HG03432 (cell line): Measurements from ENCODE around the gene PHF21A.

ENCODE experiments used
- ATAC-seq: cut with Tn5 transposase; IDR thresholded peaks from one replicate; pipeline ENCODE4 v1.9.1; 2021; ENCODE audit warnings: mild to moderate bottlenecking, moderate library complexity; ENCODE audit not compliant: unreplicated experiment

Gene PHF21A

GRCh38 chr11:46075928-46076327 is 45.3 kb downstream of the PHF21A start:
- no peak for ATAC-seq

DNA sequence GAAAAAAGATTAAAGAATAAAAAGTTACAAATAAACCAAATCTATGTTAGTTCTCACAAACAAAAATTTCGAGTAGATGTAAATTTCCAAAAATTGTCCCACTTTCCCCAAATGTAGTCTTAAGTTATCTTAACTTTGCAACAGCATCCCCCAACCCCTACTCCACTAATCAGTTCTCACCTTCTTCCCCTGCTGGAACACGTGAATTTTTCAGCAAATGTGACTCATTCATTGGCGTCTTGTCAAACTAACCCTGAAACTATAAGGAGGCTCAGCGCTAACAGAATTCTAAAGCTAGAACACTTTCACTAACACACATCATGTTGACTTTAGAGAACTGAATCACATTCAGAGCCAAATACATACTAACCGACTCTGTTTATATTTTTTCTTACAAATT is 46.1 kb downstream of the PHF21A start:
- ATAC-seq: no peak

- no peak for ATAC-seq
These were observed 47.6 kb downstream of the PHF21A start for GRCh38 chr11:46073632-46074031.

GRCh38 chr11:46072172-46072964 is 48.9 kb downstream of the PHF21A start:
- no peak for ATAC-seq

- ATAC-seq: no peak
These were observed 50.2 kb downstream of the PHF21A start for GRCh38 chr11:46071091-46071490.

DNA sequence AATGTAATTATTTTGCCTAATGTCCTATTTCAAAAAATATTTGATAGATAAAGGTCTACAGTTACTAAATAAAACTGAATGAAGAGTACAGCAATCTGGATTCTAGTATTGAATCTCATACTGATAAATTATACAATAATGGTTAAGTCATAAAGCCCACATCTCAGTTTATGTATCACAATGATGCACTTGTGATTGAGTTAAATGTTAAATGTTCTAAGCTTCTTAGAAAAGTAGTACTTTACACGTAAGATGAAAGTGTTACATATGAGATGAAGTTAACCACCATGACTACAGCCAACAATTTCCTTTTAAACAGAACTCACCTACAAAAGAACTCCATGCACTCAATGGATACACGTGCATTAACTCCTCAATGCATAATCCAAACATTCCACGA is 51.7 kb downstream of the PHF21A start:
- ATAC-seq: no peak

GRCh38 chr11:46066335-46066734 is 54.9 kb downstream of the PHF21A start:
- no peak for ATAC-seq

- ATAC-seq: no peak
These were observed 55.6 kb downstream of the PHF21A start for GRCh38 chr11:46065681-46066080.

GRCh38 chr11:46064221-46064620 is 57.0 kb downstream of the PHF21A start:
- ATAC-seq: no peak

- ATAC-seq: no peak
These were observed 58.1 kb downstream of the PHF21A start for GRCh38 chr11:46063138-46063537.

- no peak for ATAC-seq
These were observed 61.2 kb downstream of the PHF21A start for GRCh38 chr11:46060013-46060412.

DNA sequence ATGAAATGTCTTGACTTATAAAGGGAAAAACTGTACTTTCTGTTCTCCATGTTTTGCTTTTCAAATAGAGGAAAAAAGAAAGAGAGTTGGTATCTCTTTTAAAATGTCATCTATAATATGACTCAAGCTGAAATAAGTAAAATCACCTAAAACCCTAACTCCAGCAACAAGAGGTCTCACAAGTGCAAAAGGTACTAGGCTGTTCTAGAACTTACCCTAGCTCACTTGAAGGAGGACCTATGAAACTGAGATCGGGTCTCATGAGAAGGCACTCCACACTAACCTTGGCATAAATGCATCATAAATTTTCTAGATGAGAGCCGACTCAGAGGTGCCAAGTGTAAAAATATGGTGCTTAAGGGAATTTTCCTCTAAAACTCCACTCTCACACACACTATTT is 63.8 kb downstream of the PHF21A start:
- ATAC-seq: no peak

DNA sequence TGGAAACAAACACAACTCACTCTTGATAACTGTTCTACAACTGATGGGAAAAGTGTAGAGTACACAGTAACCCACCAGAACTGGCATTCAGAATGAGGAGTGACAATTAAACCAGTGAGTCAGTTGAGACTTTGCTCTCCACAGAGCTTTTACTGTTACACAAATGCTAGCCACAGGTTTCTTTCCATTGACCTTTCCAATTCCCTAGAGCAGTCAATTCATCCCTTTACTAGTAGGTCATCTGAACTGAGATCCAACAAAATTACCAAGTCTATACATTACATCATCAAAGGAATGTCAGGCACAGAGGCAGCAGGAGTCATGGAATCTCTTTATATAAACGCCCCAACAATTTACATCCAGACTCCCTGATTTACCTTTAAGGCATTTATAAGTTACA is 65.9 kb downstream of the PHF21A start:
- ATAC-seq: no peak

GRCh38 chr11:46051102-46051501 is 70.2 kb downstream of the PHF21A start:
- ATAC-seq: no peak

GRCh38 chr11:46050662-46051061 is 70.6 kb downstream of the PHF21A start:
- no peak for ATAC-seq

GRCh38 chr11:46050003-46050461 is 71.2 kb downstream of the PHF21A start:
- no peak for ATAC-seq

DNA sequence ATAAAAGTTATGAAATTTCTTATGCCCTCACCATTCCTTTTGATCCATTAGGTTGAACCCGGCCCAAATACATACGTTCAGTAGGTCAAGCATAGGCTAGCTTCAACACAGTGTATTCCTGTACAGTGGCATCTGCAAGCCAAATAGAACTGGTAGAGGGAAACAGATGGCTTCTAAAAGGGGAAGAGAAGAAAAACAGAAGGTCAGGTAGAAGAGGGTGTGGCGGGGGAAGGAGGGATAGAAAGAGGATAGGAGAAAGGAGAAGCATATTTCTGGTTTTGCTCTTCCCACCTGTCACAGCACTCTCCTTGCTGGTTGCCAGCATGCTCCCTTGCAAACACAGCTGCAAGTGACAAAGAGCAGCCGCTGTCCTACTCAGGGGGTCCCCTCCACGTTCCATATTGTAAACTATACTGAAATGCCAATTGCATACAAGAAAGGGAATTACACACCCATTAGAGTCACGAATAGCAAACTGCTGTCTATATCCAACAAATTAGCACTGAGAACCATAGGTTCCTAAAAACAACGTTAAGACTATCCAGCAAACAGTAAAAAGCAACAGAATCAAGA is 71.8 kb downstream of the PHF21A start:
- no peak for ATAC-seq

DNA sequence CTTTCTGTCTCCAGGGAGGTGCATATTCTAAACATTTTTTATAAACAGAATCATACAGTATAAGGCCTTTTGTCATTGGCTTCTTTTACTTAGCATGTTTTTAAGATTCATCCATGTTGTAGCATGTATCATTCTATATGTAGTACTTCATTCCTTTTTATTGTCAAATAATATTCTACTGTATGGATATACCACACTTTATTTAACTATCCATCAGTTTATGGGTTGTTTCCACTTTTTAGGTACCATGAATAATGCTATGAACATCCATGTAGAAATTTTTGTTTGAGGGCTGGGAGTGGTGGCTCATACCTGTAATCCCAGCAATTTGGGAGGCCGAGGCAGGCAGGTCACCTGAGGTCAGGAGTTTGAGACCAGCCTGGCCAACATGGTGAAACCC is 73.1 kb downstream of the PHF21A start:
- no peak for ATAC-seq

- no peak for ATAC-seq
These were observed 73.7 kb downstream of the PHF21A start for GRCh38 chr11:46047520-46047919.

DNA sequence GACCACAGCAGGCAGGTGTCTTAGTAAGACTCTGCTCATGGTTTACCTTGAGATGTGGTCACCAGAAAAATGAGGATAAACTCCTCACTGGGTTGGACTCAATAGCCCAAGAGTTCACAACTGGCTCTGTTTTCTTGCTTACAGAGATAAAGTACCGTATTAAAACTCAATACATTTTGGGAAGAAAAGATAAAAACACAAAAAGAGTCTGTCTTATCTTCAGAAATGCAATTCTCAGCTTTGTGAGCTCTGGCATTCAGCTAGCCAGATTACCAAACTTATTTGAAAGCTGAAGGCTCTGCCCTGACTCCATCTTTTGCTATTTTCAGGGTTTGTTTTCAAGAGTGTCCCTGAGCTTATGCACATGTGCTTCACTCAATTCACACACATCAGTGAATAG is 75.4 kb downstream of the PHF21A start:
- ATAC-seq: no peak

DNA sequence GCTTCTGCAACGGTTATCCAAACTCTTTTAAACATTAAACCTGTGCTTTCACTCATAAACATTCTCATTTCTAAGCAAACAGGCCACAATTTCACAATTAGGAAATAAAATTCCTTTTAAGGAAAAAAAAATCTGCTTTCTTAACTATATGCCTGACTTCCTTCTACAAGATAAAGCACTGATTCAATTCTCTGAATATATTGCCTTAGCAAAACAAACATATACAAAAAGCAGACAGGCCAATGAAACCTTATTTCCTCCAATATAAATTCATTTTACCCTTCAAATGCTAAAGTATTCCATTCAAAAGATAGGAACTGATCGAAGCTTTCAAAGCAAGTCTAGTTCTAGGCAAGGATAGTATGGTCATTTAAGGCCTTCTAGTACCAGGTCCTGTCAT is 76.7 kb downstream of the PHF21A start:
- no peak for ATAC-seq

DNA sequence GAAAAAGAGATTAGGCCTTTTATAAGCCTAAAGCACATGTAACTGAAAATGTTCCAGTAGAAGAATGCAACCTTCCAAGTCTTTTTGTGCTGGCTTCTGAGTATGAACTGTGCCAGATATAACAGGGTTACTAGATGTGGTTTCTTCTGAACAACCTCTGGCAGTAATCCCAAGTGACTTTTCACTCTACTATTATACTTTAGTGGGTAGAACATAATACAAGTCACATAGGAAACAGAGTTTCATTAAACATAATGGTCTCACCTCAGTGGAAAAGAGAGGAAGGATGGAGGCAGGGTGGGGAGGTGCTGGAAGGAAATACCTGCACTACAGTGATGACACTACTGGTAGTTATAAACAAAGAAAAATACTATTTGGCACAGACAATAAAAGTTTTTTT is 81.3 kb downstream of the PHF21A start:
- no peak for ATAC-seq

- ATAC-seq: no peak
These were observed 82.7 kb downstream of the PHF21A start for GRCh38 chr11:46038529-46038928.
